Astrocyte (in vitro differentiated cells and primary cell): ENCODE results near the gene FAM13A. TPM values are rescaled to one million over a fixed set of nuclear protein-coding genes. Genes with fewer than 3 reads are reported as not detected.

Experiments
- DNase-seq: peaks from one replicate; pipeline ENCODE4 v3.0.0-alpha.2; 2010; ENCODE audit warnings: low read depth
- FAIRE-seq: peaks from 2 replicates; lab custom pipeline; 2011; peaks lifted over from hg19 to GRCh38; lab: Jason Lieb, UNC
- H2AFZ ChIP-seq: 2 replicates; pipeline ENCODE4 v1.6.0; 2012; ENCODE audit warnings: low read depth, low read length, inconsistent platforms
- H3K27ac ChIP-seq: 2 replicates; pipeline ENCODE4 v1.5.1; 2011; ENCODE audit warnings: low read depth, low read length, inconsistent platforms
- H3K27me3 ChIP-seq: 2 replicates; pipeline ENCODE4 v1.6.0; 2011; ENCODE audit warnings: low read length, inconsistent platforms; ENCODE audit not compliant: insufficient read depth
- H3K36me3 ChIP-seq: 2 replicates; pipeline ENCODE4 v1.5.1; 2011; ENCODE audit warnings: low read length, inconsistent platforms; ENCODE audit not compliant: insufficient read depth
- H3K4me1 ChIP-seq: 2 replicates; pipeline ENCODE4 v1.5.1; 2011; ENCODE audit warnings: low read length, inconsistent platforms; ENCODE audit not compliant: insufficient read depth
- H3K4me2 ChIP-seq: 2 replicates; pipeline ENCODE4 v1.6.0; 2012; ENCODE audit warnings: low read length, inconsistent platforms
- H3K4me3 ChIP-seq: 2 replicates; pipeline ENCODE4 v1.5.1; 2011; ENCODE audit warnings: low read depth, mild to moderate bottlenecking, low read length, inconsistent platforms; ENCODE audit not compliant: insufficient read depth
- H3K79me2 ChIP-seq: 2 replicates; pipeline ENCODE4 v1.6.0; 2012; ENCODE audit warnings: mild to moderate bottlenecking, low read length, inconsistent platforms; ENCODE audit not compliant: insufficient read depth
- H3K9ac ChIP-seq: 2 replicates; pipeline ENCODE4 v1.6.0; 2012; ENCODE audit warnings: mild to moderate bottlenecking, low read length, inconsistent platforms
- H3K9me3 ChIP-seq: 2 replicates; pipeline ENCODE4 v1.5.1; 2012; ENCODE audit warnings: low read depth, mild to moderate bottlenecking, low read length, inconsistent platforms; ENCODE audit not compliant: insufficient read depth
- H4K20me1 ChIP-seq: 2 replicates; pipeline ENCODE4 v1.6.0; 2012; ENCODE audit warnings: low read length, inconsistent platforms; ENCODE audit not compliant: insufficient read depth
- H3K27ac Mint-ChIP-seq: one replicate; pipeline ENCODE4 v1.8.0; 2021; ENCODE audit warnings: mild to moderate bottlenecking, mixed read lengths; ENCODE audit not compliant: unreplicated experiment
- H3K27me3 Mint-ChIP-seq: one replicate; pipeline ENCODE4 v1.8.0; 2021; ENCODE audit warnings: low read depth, mixed read lengths; ENCODE audit not compliant: unreplicated experiment
- H3K36me3 Mint-ChIP-seq: one replicate; pipeline ENCODE4 v1.8.0; 2021; ENCODE audit warnings: low read depth, mixed read lengths; ENCODE audit not compliant: unreplicated experiment
- H3K4me1 Mint-ChIP-seq: one replicate; pipeline ENCODE4 v1.8.0; 2021; ENCODE audit warnings: low read depth, mixed read lengths; ENCODE audit not compliant: unreplicated experiment
- H3K4me3 Mint-ChIP-seq: one replicate; pipeline ENCODE4 v1.8.0; 2021; ENCODE audit warnings: mild to moderate bottlenecking, moderate library complexity, mixed read lengths; ENCODE audit not compliant: unreplicated experiment
- H3K9me3 Mint-ChIP-seq: one replicate; pipeline ENCODE4 v1.8.0; 2021; ENCODE audit warnings: mild to moderate bottlenecking, mixed read lengths; ENCODE audit not compliant: unreplicated experiment
- CTCF ChIP-seq: IDR thresholded peaks from 2 replicates; pipeline ENCODE4 v1.5.1; 2011; ENCODE audit warnings: low read depth, mild to moderate bottlenecking, inconsistent platforms, low read length, moderate library complexity; ENCODE audit not compliant: insufficient read depth
- EZH2 ChIP-seq: IDR thresholded peaks from 2 replicates; pipeline ENCODE4 v1.6.1; 2012; ENCODE audit warnings: mild to moderate bottlenecking, low read length, inconsistent platforms; ENCODE audit not compliant: insufficient read depth
- total RNA-seq: library from RNA; stranded (reverse); gene quantifications from 2 replicates; pipeline ENCODE4 v1.2.1, GENCODE V29; 2021

The FAM13A gene
- total RNA-seq, 1 donor from 2014 or later: 12.0 TPM

GRCh38 chr4:88828842-88829571, 228.0 kb downstream of the FAM13A start:
- Mint-ChIP-seq H3K9me3 (peaks cover 2% of the 10 kb centered on the region), H3K4me1 (no peaks in the 10 kb centered on the region), H3K4me3 (no peak overlapping the region), H3K27me3 (no peaks in the 10 kb centered on the region), H3K36me3 (no peaks in the 10 kb centered on the region), H3K27ac (no peak overlapping the region)
- no peaks in the 10 kb centered on the region for H3K9me3 ChIP-seq
- no peak overlapping the region for H3K4me2 ChIP-seq
- DNase-seq: no peak
- no peak for FAIRE-seq
- no peaks in the 10 kb centered on the region for H3K4me1 ChIP-seq
- H4K20me1 ChIP-seq: no peaks in the 10 kb centered on the region
- no peak overlapping the region for H2AFZ ChIP-seq
- no peaks in the 10 kb centered on the region for H3K79me2 ChIP-seq
- no peak overlapping the region for H3K9ac ChIP-seq
- H3K36me3 ChIP-seq: no peaks in the 10 kb centered on the region
- TF ChIP-seq EZH2: no peak
- H3K27me3 ChIP-seq: no peaks in the 10 kb centered on the region
- H3K27ac ChIP-seq: no peak overlapping the region
- no peak overlapping the region for H3K4me3 ChIP-seq

- Histone ChIP-seq H3K4me2 (no peak overlapping the region), H3K79me2 (no peaks in the 10 kb centered on the region), H3K4me1 (no peaks in the 10 kb centered on the region), H3K27me3 (no peaks in the 10 kb centered on the region), H4K20me1 (no peaks in the 10 kb centered on the region), H3K9me3 (no peaks in the 10 kb centered on the region), H3K27ac (no peak overlapping the region), H3K36me3 (no peaks in the 10 kb centered on the region), H3K4me3 (no peak overlapping the region), H3K9ac (no peak overlapping the region), H2AFZ (no peak overlapping the region)
- H3K27me3 Mint-ChIP-seq: no peaks in the 10 kb centered on the region
- no peaks in the 10 kb centered on the region for H3K36me3 Mint-ChIP-seq
- H3K4me3 Mint-ChIP-seq: no peak overlapping the region
- H3K9me3 Mint-ChIP-seq: peaks cover 2% of the 10 kb centered on the region
- peaks cover 2% of the 10 kb centered on the region for H3K4me1 Mint-ChIP-seq
- DNase-seq: no peak
- H3K27ac Mint-ChIP-seq: no peak overlapping the region
- no peak for FAIRE-seq
- no peak for TF ChIP-seq EZH2
- no peak for TF ChIP-seq CTCF
These were observed 229.5 kb downstream of the FAM13A start for GRCh38 chr4:88827442-88827841.

- DNase-seq: no peak
- no peaks in the 10 kb centered on the region for H3K9me3 Mint-ChIP-seq
These were observed 230.2 kb downstream of the FAM13A start for GRCh38 chr4:88826771-88827170.

More at GRCh38 chr4:88826771-88827170, 230.2 kb downstream of the FAM13A start:
- Mint-ChIP-seq H3K27me3 (no peaks in the 10 kb centered on the region), H3K4me1 (peaks cover 2% of the 10 kb centered on the region), H3K4me3 (no peak overlapping the region), H3K27ac (no peak overlapping the region), H3K36me3 (no peaks in the 10 kb centered on the region)
- H3K4me3 ChIP-seq: no peak overlapping the region
- no peak overlapping the region for H3K9ac ChIP-seq
- H3K9me3 ChIP-seq: no peaks in the 10 kb centered on the region
- H3K4me2 ChIP-seq: no peak overlapping the region
- H3K27ac ChIP-seq: no peak overlapping the region
- H3K27me3 ChIP-seq: no peaks in the 10 kb centered on the region
- no peaks in the 10 kb centered on the region for H3K36me3 ChIP-seq
- FAIRE-seq: no peak
- H4K20me1 ChIP-seq: no peaks in the 10 kb centered on the region
- H3K4me1 ChIP-seq: peaks cover 3% of the 10 kb centered on the region
- TF ChIP-seq EZH2 (no peak), CTCF (no peak)
- no peak overlapping the region for H2AFZ ChIP-seq
- no peaks in the 10 kb centered on the region for H3K79me2 ChIP-seq
